MM.1S (cell line): ENCODE measurements around the gene HOXB7.

ENCODE experiments used
- DNase-seq: peaks from one replicate; pipeline ENCODE4 v3.0.0-alpha.2; 2015
- H2AFZ ChIP-seq: fragments of 300-600 bp; sonication (generic); 2 replicates; pipeline ENCODE4 v1.6.0; 2016; ENCODE audit warnings: antibody characterized with exemption, low read length
- H3F3A ChIP-seq: fragments of 300-600 bp; sonication (generic); 2 replicates; pipeline ENCODE4 v1.6.1; 2016; ENCODE audit warnings: mild to moderate bottlenecking, antibody characterized with exemption, low read length, moderate library complexity, mixed read lengths; ENCODE audit not compliant: insufficient read depth
- H3K27ac ChIP-seq: fragments of 300-600 bp; sonication (generic); 2 replicates; pipeline ENCODE4 v1.5.1; 2016; ENCODE audit warnings: mild to moderate bottlenecking, low read length
- H3K27me3 ChIP-seq: fragments of 300-600 bp; sonication (generic); replicated peaks from 2 replicates; pipeline ENCODE4 v1.6.0; 2016; ENCODE audit warnings: low read length; ENCODE audit not compliant: insufficient read depth
- H3K36me3 ChIP-seq: fragments of 300-600 bp; sonication (generic); replicated peaks from 2 replicates; pipeline ENCODE4 v1.6.1; 2016; ENCODE audit warnings: mild to moderate bottlenecking, low read length, mixed read lengths; ENCODE audit not compliant: insufficient read depth
- H3K4me1 ChIP-seq: fragments of 300-600 bp; sonication (generic); 2 replicates; pipeline ENCODE4 v1.6.1; 2016; ENCODE audit warnings: low read length, mixed read lengths
- H3K4me2 ChIP-seq: fragments of 300-600 bp; sonication (generic); 2 replicates; pipeline ENCODE4 v1.6.0; 2016; ENCODE audit warnings: low read depth, low read length
- H3K4me3 ChIP-seq: fragments of 300-600 bp; sonication (generic); 2 replicates; pipeline ENCODE4 v1.5.1; 2016; ENCODE audit warnings: low read length, mixed read lengths
- H3K79me2 ChIP-seq: fragments of 300-600 bp; sonication (generic); 2 replicates; pipeline ENCODE4 v1.6.1; 2016; ENCODE audit warnings: mixed run types, low read length, mixed read lengths
- H3K9ac ChIP-seq: fragments of 300-600 bp; sonication (generic); 2 replicates; pipeline ENCODE4 v1.6.1; 2016; ENCODE audit warnings: low read length, mixed read lengths
- H3K9me2 ChIP-seq: fragments of 300-600 bp; sonication (generic); replicated peaks from 2 replicates; pipeline ENCODE4 v1.6.1; 2016; ENCODE audit warnings: mild to moderate bottlenecking, low read length, mixed read lengths; ENCODE audit not compliant: insufficient read depth
- H3K9me3 ChIP-seq: fragments of 300-600 bp; sonication (generic); replicated peaks from 2 replicates; pipeline ENCODE4 v1.6.1; 2016; ENCODE audit warnings: mild to moderate bottlenecking, low read length, mixed read lengths; ENCODE audit not compliant: insufficient read depth
- H4K20me1 ChIP-seq: fragments of 300-600 bp; sonication (generic); 2 replicates; pipeline ENCODE4 v1.6.1; 2016; ENCODE audit warnings: mild to moderate bottlenecking, low read length, moderate library complexity, mixed read lengths; ENCODE audit not compliant: insufficient read depth
- CTCF ChIP-seq: fragments of 300-600 bp; sonication (generic); IDR thresholded peaks from 2 replicates; pipeline ENCODE4 v1.5.1; 2016; ENCODE audit warnings: antibody characterized with exemption, low read length, mixed read lengths
- EZH2 ChIP-seq: fragments of 300-600 bp; sonication (generic); optimal IDR thresholded peaks from 2 replicates; pipeline ENCODE3; 2017; ENCODE audit warnings: low read depth, mild to moderate bottlenecking, antibody characterized with exemption, low read length, mixed read lengths
- EZH2phosphoT487 ChIP-seq: fragments of 300-600 bp; sonication (generic); IDR thresholded peaks from 2 replicates; pipeline ENCODE4 v1.6.1; 2018; ENCODE audit warnings: antibody characterized with exemption, low read length

HOXB7 gene

GRCh38 chr17:48559840-48560817 is 50.7 kb downstream of the HOXB7 start:
- H3K36me3 ChIP-seq, result no peaks in the 10 kb centered on the region
- TF ChIP-seq CTCF, result no peak
- no peak for TF ChIP-seq EZH2phosphoT487
- TF ChIP-seq EZH2, result no peak
- H3F3A ChIP-seq, result no peaks in the 10 kb centered on the region
- H3K9ac ChIP-seq, result no peak overlapping the region
- no peak overlapping the region for H2AFZ ChIP-seq
- H3K9me2 ChIP-seq, result no peaks in the 10 kb centered on the region
- no peaks in the 10 kb centered on the region for H3K9me3 ChIP-seq
- DNase-seq, result no peak
- H3K27me3 ChIP-seq, result no peaks in the 10 kb centered on the region
- H3K4me2 ChIP-seq, result no peak overlapping the region
- H3K27ac ChIP-seq, result no peak overlapping the region
- H3K4me1 ChIP-seq, result no peaks in the 10 kb centered on the region
- no peaks in the 10 kb centered on the region for H4K20me1 ChIP-seq
- H3K79me2 ChIP-seq, result no peaks in the 10 kb centered on the region
- no peak overlapping the region for H3K4me3 ChIP-seq

GRCh38 chr17:48559122-48559839 is 51.5 kb downstream of the HOXB7 start:
- Histone ChIP-seq H3K27me3 (no peaks in the 10 kb centered on the region), H3K4me3 (no peak overlapping the region)

GRCh38 chr17:48558831-48559121 is 52.0 kb downstream of the HOXB7 start:
- Histone ChIP-seq H3K9ac (no peak overlapping the region), H3K36me3 (no peaks in the 10 kb centered on the region), H4K20me1 (no peaks in the 10 kb centered on the region), H3K9me2 (no peaks in the 10 kb centered on the region), H2AFZ (no peak overlapping the region), H3K79me2 (no peaks in the 10 kb centered on the region), H3K4me2 (no peak overlapping the region), H3K9me3 (no peaks in the 10 kb centered on the region), H3K27ac (no peak overlapping the region), H3F3A (no peaks in the 10 kb centered on the region), H3K27me3 (no peaks in the 10 kb centered on the region), H3K4me1 (no peaks in the 10 kb centered on the region), H3K4me3 (no peak overlapping the region)
- no peak for DNase-seq
- no peak for TF ChIP-seq EZH2
- no peak for TF ChIP-seq EZH2phosphoT487
- no peak for TF ChIP-seq CTCF

More at GRCh38 chr17:48559122-48559839, 51.5 kb downstream of the HOXB7 start:
- H3F3A ChIP-seq, result no peaks in the 10 kb centered on the region
- no peaks in the 10 kb centered on the region for H3K9me3 ChIP-seq
- H3K9ac ChIP-seq, result no peak overlapping the region
- DNase-seq, result no peak
- no peak for TF ChIP-seq CTCF
- no peak for TF ChIP-seq EZH2
- no peak for TF ChIP-seq EZH2phosphoT487
- no peak overlapping the region for H3K4me2 ChIP-seq
- no peaks in the 10 kb centered on the region for H3K36me3 ChIP-seq
- no peaks in the 10 kb centered on the region for H3K9me2 ChIP-seq
- H3K27ac ChIP-seq, result no peak overlapping the region
- H4K20me1 ChIP-seq, result no peaks in the 10 kb centered on the region
- no peaks in the 10 kb centered on the region for H3K79me2 ChIP-seq
- no peak overlapping the region for H2AFZ ChIP-seq
- H3K4me1 ChIP-seq, result no peaks in the 10 kb centered on the region
